GM12873 (cell line): ENCODE measurements around the gene PID1.

Source experiments
- TF ChIP-seq, protein P1 (sequence below): IDR thresholded peaks from 2 replicates; pipeline ENCODE4 v1.5.1; 2012; ENCODE audit warnings: low read depth, mild to moderate bottlenecking, moderate library complexity, low read length, control low read depth; ENCODE audit not compliant: insufficient read depth; ENCODE audit errors: missing control alignments

The PID1 gene

DNA sequence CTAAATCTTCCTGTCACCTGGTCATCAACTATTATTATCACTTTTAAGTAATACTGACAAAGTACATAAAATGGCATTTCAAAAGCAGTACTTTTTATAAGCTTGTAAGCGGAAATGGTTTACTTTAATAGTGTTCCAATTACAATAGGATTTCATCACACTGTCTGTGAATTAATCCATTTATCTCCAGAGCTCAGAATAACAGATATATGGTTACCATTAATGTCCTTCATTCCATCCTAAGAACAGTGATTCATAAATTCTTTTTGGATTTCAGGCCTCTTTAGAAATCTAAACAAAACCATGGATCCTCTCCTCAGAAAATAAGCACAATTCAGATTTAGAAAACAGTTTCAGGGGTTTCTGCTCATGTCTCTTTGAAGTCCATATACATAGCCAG is 68.4 kb downstream of the PID1 start:
- TF ChIP-seq, protein P1, sequence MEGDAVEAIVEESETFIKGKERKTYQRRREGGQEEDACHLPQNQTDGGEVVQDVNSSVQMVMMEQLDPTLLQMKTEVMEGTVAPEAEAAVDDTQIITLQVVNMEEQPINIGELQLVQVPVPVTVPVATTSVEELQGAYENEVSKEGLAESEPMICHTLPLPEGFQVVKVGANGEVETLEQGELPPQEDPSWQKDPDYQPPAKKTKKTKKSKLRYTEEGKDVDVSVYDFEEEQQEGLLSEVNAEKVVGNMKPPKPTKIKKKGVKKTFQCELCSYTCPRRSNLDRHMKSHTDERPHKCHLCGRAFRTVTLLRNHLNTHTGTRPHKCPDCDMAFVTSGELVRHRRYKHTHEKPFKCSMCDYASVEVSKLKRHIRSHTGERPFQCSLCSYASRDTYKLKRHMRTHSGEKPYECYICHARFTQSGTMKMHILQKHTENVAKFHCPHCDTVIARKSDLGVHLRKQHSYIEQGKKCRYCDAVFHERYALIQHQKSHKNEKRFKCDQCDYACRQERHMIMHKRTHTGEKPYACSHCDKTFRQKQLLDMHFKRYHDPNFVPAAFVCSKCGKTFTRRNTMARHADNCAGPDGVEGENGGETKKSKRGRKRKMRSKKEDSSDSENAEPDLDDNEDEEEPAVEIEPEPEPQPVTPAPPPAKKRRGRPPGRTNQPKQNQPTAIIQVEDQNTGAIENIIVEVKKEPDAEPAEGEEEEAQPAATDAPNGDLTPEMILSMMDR: no peak

DNA sequence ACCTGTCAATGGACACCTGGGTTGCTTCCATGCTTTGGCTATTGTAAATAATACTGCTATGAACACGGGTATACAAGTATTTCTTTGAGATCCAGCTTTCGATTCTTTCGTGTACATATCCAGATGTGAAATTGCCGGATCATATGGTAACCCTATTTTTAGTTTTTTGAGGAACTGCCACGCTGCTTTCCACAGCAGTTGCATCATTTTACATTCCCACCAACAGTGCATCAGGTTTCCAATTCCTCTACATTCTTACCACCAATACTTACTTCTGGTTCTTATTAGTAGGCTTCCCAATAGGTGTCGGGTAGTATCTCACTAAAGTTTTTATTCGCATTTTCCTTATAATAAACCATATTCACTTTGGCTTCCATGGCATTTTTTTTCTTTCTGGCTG is 69.6 kb downstream of the PID1 start:
- TF ChIP-seq, protein P1: no peak

DNA sequence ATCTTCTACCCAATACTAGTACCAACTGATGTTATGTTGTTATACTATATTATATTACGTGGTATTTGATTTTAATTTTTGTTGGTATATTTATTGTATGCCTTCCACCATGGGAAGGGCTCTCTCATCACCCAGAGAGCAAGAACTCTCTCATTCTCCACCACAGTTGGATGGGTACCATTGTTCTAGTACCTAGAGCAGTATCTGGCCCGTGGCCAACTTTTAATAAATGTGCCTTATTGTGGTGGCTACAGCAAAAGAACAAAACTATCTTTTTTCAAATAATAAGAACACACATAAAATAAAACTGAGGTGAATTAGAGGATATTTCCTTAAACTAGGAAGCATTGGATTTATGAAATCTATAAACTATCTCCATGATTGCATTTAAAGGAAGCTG is 71.8 kb downstream of the PID1 start:
- TF ChIP-seq, protein P1: no peak

GRCh38 chr2:229196448-229196847 is 74.6 kb downstream of the PID1 start:
- TF ChIP-seq, protein P1: no peak

GRCh38 chr2:229195346-229195947 is 75.6 kb downstream of the PID1 start:
- TF ChIP-seq, protein P1: no peak

DNA sequence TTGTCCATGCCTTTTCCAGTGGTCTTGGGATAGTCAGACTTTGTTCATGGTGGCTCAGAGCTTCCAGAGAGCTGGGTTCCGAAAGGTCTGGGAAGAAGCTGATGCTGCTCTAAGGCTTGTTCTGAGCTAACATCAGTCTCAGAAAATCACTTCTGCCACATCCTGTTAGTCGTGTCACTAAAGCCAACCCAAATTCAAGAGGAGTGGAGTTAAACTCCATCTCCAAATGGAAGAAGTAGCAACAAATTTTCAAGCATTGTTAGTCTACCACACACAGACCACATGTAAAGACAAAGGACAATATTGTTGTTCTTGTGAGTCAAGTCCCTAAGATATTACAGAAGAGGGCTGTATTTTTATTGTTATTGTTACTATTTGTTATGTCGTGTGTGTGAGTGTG is 77.8 kb downstream of the PID1 start:
- TF ChIP-seq, protein P1: no peak

DNA sequence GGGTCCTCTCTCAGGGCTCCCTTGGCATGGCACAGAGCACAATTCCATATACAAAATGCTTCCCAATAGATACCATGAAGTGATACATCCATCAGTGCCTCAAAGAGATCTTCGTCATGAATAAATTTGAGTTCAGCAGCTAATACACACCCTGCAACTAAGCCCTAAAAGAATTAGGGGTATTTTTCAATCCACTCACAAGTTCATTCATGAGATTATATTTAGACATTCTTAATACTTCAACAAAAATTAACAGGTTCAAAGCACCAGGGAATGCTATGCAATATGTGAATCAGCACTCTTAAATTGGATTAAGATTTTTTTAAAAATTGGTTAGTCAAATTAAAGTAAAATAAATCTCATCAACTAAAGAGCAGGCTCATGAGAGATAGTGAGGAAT is 79.7 kb downstream of the PID1 start:
- TF ChIP-seq, protein P1: no peak
